ENCODE results near the gene PSMD1. TPM values are rescaled to one million over a fixed set of nuclear protein-coding genes. Genes with fewer than 3 reads are reported as not detected.
A peak's percentile ranks its signal among the peaks of the same experiment; 100 is the strongest.

The PSMD1 gene
- total RNA-seq, 1 donor from 2014 or later, result 91.6 TPM

DNA sequence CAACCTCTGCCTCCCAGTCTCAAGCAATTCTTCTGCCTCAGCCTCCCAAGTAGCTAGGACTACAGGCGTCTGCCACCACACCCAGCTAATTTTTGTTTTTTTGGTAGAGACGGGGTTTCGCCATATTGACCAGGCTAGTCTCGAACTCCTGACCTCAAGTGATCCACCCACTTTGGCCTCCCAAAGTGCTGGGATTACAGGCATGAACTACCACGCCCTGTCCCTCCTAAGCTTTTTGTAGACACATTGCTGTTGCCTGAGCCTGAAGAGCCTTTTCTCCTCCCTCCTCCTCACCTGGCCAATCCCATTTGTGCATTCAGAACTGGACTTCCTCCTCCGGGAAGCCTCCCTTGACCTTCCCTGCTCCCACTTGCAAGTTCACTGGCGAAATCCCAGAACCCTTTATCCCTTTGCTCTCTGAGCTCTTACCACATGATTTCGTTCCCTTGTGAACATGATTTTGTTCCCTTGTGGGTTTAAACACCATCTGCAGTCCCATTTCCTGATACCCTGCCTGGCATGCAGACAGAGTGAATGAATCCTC lies 16.8 kb upstream of the PSMD1 start:
- H3K4me1 Mint-ChIP-seq (ENCODE audit: unreplicated experiment), result peaks cover 4% of the 10 kb centered on the region
- no peaks in the 10 kb centered on the region for H3K36me3 Mint-ChIP-seq
- TF ChIP-seq, protein P1, sequence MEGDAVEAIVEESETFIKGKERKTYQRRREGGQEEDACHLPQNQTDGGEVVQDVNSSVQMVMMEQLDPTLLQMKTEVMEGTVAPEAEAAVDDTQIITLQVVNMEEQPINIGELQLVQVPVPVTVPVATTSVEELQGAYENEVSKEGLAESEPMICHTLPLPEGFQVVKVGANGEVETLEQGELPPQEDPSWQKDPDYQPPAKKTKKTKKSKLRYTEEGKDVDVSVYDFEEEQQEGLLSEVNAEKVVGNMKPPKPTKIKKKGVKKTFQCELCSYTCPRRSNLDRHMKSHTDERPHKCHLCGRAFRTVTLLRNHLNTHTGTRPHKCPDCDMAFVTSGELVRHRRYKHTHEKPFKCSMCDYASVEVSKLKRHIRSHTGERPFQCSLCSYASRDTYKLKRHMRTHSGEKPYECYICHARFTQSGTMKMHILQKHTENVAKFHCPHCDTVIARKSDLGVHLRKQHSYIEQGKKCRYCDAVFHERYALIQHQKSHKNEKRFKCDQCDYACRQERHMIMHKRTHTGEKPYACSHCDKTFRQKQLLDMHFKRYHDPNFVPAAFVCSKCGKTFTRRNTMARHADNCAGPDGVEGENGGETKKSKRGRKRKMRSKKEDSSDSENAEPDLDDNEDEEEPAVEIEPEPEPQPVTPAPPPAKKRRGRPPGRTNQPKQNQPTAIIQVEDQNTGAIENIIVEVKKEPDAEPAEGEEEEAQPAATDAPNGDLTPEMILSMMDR (conservative IDR thresholded peaks at IDR 0.05), result no peak
- H3K27me3 Mint-ChIP-seq, result peaks cover 75% of the 10 kb centered on the region
- H3K27ac Mint-ChIP-seq, result no peak overlapping the region
- no peaks in the 10 kb centered on the region for H3K9me3 Mint-ChIP-seq
- no peak for DNase-seq (ENCODE audit: extremely low spot score, unreplicated experiment)
- peak overlapping the region; percentile 53 for H3K4me3 Mint-ChIP-seq

DNA sequence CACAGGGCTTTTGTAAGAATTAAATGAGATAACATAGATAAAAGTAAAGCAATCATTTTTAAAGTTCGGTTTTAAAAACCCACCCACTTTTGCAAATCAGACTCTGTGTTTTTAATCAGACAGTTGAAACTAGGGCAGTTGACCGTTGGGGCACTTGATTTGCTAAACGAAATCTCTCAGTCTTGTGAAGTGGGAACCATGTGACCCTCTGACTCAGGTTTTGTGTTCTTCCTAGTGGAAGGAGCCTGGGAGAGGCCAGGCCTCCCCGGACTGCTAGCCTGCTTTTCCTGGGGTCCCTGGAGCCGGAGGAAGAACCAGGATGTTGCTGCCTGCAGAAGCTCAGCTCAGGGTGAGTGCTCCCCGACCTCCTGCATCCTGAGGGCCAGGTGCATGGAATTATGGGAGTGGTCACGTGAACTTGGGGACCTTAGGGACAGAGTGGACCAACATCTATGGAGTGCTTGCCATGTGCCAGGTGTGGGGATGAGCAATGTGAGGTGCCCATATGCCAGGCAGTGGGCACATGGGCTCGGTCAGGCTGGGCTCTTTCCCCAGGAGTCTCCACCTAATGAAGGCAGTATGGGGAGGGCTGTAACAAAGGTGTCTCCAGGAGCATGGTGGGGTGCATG lies 15.5 kb upstream of the PSMD1 start:
- peaks cover 63% of the 10 kb centered on the region for H3K27me3 Mint-ChIP-seq

GRCh38 chr2:231043796-231044195 lies 12.9 kb upstream of the PSMD1 start:
- no peak for DNase-seq (ENCODE audit: extremely low spot score, unreplicated experiment)
- TF ChIP-seq, protein P1 (conservative IDR thresholded peaks at IDR 0.05), result no peak

More for the DNA sequence above, 15.5 kb upstream of the PSMD1 start:
- H3K36me3 Mint-ChIP-seq, result no peaks in the 10 kb centered on the region
- DNase-seq (ENCODE audit: extremely low spot score, unreplicated experiment), result no peak
- peaks cover 4% of the 10 kb centered on the region for H3K4me1 Mint-ChIP-seq (ENCODE audit: unreplicated experiment)
- H3K4me3 Mint-ChIP-seq, result no peak overlapping the region
- no peak overlapping the region for H3K27ac Mint-ChIP-seq
- H3K9me3 Mint-ChIP-seq, result no peaks in the 10 kb centered on the region
- TF ChIP-seq, protein P1 (conservative IDR thresholded peaks at IDR 0.05), result no peak

DNA sequence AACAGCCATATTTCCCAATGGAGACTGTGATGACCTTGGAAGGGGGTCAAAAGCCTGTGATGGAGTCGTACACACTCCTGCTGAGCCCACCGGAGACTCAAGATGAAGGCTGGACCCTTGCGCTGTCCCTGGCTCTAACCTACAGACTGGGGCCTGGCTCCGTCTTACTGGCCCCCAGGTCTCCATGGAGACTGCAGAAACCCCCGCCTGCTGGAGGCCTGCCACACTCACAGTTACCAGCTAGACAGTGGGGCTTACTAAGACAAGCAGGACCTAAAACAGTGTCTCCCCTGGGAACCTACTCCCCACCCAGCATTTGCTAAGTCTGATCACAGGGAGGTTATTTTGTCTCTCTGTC lies 9.8 kb upstream of the PSMD1 start:
- Mint-ChIP-seq H3K4me3 (no peak overlapping the region), H3K27ac (no peak overlapping the region), H3K9me3 (no peaks in the 10 kb centered on the region), H3K4me1 (ENCODE audit: unreplicated experiment) (no peaks in the 10 kb centered on the region), H3K36me3 (no peaks in the 10 kb centered on the region), H3K27me3 (peaks cover 31% of the 10 kb centered on the region)
- TF ChIP-seq, protein P1 (conservative IDR thresholded peaks at IDR 0.05), result no peak
- DNase-seq (ENCODE audit: extremely low spot score, unreplicated experiment), result no peak

More at GRCh38 chr2:231043796-231044195, 12.9 kb upstream of the PSMD1 start:
- no peak overlapping the region for H3K4me3 Mint-ChIP-seq
- H3K36me3 Mint-ChIP-seq, result no peaks in the 10 kb centered on the region
- no peaks in the 10 kb centered on the region for H3K9me3 Mint-ChIP-seq
- no peak overlapping the region for H3K27ac Mint-ChIP-seq
- peaks cover 2% of the 10 kb centered on the region for H3K4me1 Mint-ChIP-seq (ENCODE audit: unreplicated experiment)
- H3K27me3 Mint-ChIP-seq, result peaks cover 48% of the 10 kb centered on the region

DNA sequence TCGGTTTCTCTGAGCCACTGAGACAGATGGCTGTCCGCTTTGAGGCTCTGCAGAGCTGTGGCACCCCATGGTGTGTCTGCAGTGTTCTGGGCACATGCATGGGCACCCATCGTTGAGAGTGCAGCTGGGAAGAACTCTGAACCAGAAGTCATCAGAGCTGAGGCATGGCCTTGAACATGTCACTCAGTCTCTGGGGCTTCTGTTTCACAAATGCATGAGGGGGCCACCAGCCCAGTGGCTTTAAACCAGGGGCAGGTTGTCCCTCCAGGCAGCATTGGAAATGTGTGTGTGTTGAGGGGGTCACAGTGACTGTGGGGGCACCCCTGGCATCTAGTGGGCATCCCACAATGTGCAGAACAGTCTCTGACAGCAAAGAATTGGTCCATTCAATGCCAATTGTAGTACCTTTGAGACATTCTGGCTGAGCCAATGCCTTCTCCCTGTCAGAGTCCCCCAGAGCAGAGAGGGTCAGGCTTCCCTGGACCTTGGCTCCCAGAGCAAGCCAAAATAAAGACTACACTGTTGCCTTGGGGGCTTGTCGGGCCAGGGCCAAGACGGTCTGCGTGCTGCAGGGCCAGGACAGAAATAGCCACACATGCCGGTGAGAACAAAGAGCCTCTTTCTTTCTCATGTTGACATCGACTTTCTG lies 9.3 kb upstream of the PSMD1 start:
- H3K4me3 Mint-ChIP-seq, result no peak overlapping the region
- no peak overlapping the region for H3K27ac Mint-ChIP-seq
- DNase-seq (ENCODE audit: extremely low spot score, unreplicated experiment), result no peak
- peaks cover 28% of the 10 kb centered on the region for H3K27me3 Mint-ChIP-seq
- no peaks in the 10 kb centered on the region for H3K9me3 Mint-ChIP-seq
- no peaks in the 10 kb centered on the region for H3K36me3 Mint-ChIP-seq
- H3K4me1 Mint-ChIP-seq (ENCODE audit: unreplicated experiment), result peaks cover 3% of the 10 kb centered on the region
- TF ChIP-seq, protein P1 (conservative IDR thresholded peaks at IDR 0.05), result no peak
